Astrocyte of the spinal cord (primary cell): ENCODE data around the gene FSTL1.

Experiments used
- DNase-seq: peaks from one replicate; pipeline ENCODE4 v3.0.0; 2011; ENCODE audit warnings: low read depth, low spot score
- H3K4me3 ChIP-seq: 2 replicates; pipeline ENCODE4 v1.5.1; 2011; ENCODE audit warnings: low read depth, mild to moderate bottlenecking, low read length, moderate library complexity
- in situ Hi-C: cut with HindIII; loops from 2 replicates; pipeline ENCODE4 v1.10.0; 2017; ENCODE audit warnings: low sequenced_read_pairs
- TF ChIP-seq, protein P1 (sequence below): IDR thresholded peaks from 2 replicates; pipeline ENCODE4 v1.5.1; 2012; ENCODE audit warnings: low read depth, mild to moderate bottlenecking, low read length, inconsistent platforms

Gene FSTL1

GRCh38 chr3:120421926-120422325 lies 28.9 kb downstream of the FSTL1 start:
- TF ChIP-seq, protein P1, sequence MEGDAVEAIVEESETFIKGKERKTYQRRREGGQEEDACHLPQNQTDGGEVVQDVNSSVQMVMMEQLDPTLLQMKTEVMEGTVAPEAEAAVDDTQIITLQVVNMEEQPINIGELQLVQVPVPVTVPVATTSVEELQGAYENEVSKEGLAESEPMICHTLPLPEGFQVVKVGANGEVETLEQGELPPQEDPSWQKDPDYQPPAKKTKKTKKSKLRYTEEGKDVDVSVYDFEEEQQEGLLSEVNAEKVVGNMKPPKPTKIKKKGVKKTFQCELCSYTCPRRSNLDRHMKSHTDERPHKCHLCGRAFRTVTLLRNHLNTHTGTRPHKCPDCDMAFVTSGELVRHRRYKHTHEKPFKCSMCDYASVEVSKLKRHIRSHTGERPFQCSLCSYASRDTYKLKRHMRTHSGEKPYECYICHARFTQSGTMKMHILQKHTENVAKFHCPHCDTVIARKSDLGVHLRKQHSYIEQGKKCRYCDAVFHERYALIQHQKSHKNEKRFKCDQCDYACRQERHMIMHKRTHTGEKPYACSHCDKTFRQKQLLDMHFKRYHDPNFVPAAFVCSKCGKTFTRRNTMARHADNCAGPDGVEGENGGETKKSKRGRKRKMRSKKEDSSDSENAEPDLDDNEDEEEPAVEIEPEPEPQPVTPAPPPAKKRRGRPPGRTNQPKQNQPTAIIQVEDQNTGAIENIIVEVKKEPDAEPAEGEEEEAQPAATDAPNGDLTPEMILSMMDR, result no peak
- no peak for DNase-seq
- in situ Hi-C loops, result loop anchor here (10.0 kb wide), 1 partner anchor 133 kb away; no protein-coding TSS in a partner anchor
- H3K4me3 ChIP-seq, result no peak overlapping the region

- in situ Hi-C loops, result loop anchor here (10.0 kb wide), 1 partner anchor 134 kb away; no protein-coding TSS in a partner anchor
Measured at GRCh38 chr3:120420928-120421551, 29.8 kb downstream of the FSTL1 start.

GRCh38 chr3:120420360-120420759 lies 30.4 kb downstream of the FSTL1 start:
- DNase-seq, result no peak
- no peak overlapping the region for H3K4me3 ChIP-seq
- in situ Hi-C loops, result loop anchor here (10.0 kb wide), 1 partner anchor 134 kb away; no protein-coding TSS in a partner anchor
- TF ChIP-seq, protein P1, result no peak

More at GRCh38 chr3:120420928-120421551, 29.8 kb downstream of the FSTL1 start:
- no peak overlapping the region for H3K4me3 ChIP-seq
- TF ChIP-seq, protein P1, result peak; percentile 7
- peak; percentile 70 for DNase-seq

DNA sequence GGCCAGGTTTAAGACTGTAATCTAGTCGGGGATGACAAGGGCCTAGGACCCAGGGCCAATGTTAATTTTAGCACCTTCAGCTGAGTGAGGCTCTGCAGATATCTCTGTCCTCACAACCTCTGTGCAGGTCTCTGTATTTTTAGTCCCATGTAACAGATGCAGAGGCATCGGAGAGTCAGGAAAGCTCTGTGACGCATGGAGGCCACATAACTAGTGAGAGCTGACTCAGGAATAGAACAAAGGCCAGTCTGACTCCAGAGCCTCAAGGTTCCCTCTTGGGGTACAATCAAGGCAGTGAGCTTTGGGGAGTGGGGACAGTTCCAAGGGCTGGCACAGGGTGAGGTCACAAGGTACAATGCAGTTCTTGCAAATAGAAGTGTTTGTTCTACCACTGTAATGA lies 31.0 kb downstream of the FSTL1 start:
- in situ Hi-C loops, result loop anchor here (10.0 kb wide), 1 partner anchor 135 kb away; no protein-coding TSS in a partner anchor

DNA sequence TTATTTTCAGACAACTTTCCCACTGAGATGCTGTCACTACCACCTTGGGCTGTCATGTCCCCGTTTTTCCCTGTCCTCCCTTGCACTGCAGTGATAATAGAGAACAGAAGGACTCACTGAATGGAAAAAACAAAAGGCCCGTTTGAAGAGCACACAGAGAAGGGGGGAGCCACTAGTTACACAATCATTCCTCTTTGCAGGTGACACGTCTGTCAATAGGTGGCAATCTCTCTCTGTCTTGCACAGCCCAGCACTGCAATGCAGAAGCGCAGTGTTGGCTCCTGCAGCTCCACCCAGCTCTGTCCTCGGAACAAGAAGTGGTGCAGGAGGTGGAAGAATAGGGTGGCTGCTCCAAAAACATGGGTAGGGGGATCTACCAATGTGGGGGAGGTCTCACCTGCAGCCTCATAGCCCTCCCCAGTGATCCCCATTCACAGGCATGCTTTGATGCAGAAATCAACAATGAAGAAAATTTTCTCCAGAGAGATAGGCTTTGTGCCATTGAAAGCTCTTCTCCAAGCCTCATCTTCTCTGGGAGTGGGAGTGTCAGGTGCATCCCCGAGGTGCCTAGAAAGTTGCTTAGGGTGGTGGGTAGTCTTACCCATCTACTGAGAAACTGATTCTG lies 31.8 kb downstream of the FSTL1 start:
- in situ Hi-C loops, result no loop called here
- H3K4me3 ChIP-seq, result no peak overlapping the region
- DNase-seq, result no peak
- TF ChIP-seq, protein P1, result peak; percentile 17

More for the DNA sequence above, 31.0 kb downstream of the FSTL1 start:
- H3K4me3 ChIP-seq, result no peak overlapping the region
- TF ChIP-seq, protein P1, result no peak
- DNase-seq, result peak; percentile 53

- no peak overlapping the region for H3K4me3 ChIP-seq
- in situ Hi-C loops, result no loop called here
- DNase-seq, result no peak
- TF ChIP-seq, protein P1, result no peak
Measured at GRCh38 chr3:120418446-120418845, 32.3 kb downstream of the FSTL1 start.
